HG03575 (cell line): ENCODE results near the gene ANKH.
"Not testable (repeated sequence)": the region's sequence is repeated elsewhere in the genome, so short reads cannot be mapped to it uniquely, and the experiment has no call there.

ENCODE experiments used
- ATAC-seq: cut with Tn5 transposase; IDR thresholded peaks from one replicate; pipeline ENCODE4 v1.9.1; 2021; ENCODE audit not compliant: unreplicated experiment, insufficient number of reproducible peaks, low FRiP score; ENCODE audit errors: extremely low read depth

The ANKH gene

DNA sequence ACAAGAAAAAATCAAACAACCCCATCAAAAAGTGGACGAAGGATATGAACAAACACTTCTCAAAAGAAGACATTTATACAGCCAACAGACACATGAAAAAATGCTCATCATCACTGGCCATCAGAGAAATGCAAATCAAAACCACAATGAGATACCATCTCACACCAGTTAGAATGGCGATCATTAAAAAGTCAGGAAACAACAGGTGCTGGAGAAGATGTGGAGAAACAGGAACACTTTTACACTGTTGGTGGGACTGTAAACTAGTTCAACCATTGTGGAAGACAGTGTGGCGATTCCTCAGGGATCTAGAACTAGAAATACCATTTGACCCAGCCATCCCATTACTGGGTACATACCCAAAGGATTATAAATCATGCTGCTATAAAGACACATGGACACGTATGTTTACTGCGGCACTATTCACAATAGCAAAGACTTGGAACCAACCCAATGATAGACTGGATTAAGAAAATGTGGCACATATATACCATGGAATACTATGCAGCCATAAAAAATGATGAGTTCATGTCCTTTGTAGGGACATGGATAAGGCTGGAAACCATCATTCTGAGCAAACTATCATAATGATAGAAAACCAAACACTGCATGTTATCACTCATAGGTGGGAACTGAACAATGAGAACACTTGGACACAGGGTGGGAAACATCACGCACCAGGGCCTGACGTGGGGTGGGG, 34.0 kb downstream of the ANKH start:
- not testable (repeated sequence) for ATAC-seq

DNA sequence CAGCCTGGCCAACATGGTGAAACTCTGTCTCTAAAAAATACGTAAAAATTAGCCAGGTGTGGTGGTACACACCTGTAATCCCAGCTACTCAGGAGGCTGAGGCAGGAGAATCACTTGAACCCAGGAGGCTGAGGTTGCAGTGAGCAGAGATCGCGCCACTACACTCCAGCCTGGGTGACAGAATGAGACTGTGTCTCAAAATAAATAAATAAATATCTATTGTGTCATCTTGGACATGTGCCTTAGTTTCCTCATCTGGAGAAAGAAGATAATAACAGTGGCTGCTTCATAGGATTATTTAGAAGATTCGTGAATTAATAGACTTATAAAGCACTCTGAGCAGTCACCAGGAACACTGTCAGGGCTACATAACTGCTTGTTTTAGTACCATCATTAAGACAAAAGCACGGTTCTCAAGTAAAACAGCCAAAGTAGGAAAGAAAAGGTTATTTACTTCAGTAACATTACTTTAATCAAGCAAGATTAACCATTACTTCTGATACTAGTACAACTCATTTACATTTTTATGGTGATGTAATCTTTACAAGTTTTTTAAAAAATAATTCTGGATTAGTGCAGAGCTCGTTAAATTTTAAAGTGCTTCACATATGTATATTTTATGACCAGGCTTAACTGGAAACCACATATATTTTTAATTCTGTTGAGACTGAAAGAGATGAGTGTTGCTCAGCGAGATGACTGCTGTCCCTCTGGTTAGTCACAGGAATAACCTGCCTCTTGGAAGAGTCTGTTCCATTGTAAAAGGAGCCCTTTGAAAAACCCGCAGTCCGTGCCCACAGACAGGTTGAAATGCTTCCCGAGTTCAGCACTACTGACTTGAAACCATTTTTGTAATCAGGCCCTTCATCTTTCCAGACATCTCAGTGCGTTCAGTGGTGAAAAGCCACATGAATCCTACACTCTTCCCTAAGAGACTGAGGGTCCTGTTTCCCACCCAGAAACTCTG, 36.7 kb downstream of the ANKH start:
- no peak for ATAC-seq

DNA sequence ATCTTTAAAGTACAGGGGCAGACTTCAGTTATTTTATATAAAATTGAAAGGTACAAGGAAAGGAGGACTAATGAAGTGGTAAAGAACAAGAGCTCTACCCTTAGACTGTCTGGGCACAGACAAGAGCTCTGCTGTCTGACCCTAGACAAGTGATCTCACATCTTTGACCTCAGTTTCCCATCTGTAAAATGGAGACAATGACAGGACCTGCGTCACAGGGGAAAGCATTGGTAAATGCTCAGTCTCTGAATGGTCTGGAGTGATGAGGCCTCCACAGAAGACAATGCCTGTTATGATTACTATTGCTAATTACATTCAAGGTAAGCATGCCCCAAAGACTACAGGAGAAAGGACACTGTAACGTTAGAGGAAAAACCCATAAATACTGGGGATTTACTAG, 37.5 kb downstream of the ANKH start:
- ATAC-seq = no peak

DNA sequence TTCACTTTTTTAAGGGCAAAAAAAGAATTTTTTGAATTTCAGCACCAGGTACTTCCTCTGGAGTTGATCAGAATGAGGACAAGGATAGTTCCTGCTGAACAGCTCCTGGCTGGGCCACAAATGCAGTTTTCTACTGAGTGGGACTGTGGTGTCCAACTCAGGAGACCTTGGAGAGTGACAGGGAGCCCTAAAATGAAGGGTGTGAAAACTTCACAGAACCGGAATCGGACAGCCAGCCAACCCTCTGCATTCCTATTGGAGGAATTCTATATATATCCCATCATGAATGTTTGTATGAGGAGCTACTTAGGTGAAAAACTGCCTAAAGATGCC, 40.6 kb downstream of the ANKH start:
- ATAC-seq = no peak

DNA sequence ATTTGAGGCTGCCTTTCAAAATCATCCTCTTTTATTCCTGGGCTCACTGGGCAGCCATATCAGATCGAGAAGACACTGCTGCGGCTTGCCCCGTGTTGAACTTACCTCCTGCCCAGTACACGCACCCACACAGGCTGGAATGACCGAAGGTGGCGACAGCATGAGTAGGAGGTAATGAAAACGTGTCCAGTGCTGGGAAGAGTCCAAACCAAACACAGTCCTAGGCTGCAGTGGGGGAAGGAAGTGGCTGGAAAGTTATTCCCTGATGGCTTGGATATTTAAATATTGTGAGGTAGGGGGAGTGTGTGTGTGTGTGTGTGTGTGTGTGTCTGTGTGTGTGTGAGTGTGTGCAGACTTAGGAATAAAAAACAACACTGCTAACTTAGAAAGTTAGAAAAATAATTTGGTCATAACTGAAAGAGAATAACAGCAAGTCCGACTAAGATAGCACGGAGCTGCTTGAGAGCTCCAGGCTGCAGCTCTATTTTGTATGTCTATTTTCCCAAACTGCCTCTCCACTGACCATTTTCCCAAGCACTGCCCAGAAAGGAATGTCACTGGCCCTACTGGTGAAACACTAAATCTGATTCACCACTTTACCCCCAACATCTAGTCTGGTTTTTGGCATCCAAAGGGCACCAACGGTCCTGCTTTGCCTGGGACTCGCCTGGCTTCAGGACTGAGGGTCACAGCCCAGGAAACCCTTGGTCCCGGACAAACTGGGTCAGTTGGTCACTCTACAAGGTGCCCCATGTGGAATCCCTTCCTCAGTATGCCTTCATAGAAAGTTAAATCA, 41.2 kb downstream of the ANKH start:
- ATAC-seq = no peak

DNA sequence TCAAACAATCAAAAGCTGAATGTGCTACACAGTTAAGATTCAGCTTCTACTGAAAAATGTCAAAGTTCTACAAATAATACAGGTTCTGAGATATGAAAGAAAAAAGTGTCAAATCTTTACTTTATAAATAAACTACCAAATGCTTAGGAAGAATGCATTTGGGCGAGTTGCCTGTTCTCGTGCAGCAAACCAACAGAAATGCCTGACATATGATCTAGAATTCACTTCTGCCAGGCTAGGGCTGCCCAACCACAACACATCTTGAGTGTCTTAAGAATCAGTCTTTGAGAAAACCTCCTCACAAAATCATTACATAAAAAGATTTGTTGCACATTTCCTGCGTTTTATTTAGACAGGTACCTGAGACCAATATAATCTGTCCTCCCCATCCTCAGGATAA, 42.2 kb downstream of the ANKH start:
- ATAC-seq = no peak

DNA sequence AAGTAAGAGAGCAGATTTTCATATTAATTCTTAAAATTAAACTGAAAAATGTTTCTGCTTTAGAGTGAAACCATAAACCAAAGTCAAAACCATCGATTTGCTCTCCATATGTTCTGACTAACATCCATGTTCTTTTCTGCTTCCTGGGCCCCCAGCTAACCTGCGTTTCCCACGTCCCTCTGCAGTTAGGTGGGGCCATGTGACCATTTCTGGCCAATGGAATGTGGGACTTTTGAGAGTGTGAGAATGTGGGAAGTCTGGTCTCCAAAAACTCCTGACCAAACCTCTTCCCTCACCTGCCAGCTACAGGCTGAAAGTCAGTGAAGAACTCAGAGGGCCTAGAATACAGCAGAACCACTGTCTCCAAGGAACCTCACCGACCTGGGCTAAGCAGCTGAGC, 44.9 kb downstream of the ANKH start:
- ATAC-seq = no peak

DNA sequence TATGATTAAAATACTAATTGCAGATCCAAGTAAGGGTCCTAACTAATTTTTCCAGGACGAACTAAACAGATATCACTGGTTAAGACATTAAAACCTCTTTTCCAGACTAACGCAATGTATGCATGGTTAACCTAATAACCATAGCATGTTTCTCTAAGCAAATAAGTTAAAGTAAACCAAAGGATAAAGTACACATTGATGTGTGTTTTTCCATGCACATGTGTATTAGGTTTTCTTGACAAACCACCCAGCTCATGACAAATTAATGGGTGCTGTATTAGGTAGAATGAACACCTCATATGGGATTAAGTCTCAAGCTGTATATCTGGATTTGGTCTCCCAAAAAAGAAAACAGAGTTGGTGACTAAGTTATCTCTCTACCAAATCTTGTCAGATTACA, 45.6 kb downstream of the ANKH start:
- ATAC-seq = no peak

DNA sequence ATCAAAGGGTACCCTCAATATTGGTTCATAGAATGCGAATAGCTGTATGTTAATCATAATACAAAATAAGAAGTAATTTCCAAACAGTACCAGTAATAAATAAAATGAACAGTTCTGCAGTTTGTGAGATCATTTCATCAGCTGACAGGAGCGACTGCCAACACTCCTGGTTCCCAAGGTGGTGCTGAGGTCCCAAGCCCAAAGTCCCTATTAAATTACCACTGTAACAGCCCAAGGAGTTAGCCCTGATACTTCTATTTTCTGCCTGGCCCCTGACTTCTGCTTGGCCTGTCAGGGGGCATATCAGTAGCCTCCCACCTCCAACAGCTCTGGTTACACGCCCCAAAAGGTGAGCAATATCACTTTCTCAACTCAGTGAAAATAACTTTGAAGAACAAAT, 47.1 kb downstream of the ANKH start:
- ATAC-seq = no peak

DNA sequence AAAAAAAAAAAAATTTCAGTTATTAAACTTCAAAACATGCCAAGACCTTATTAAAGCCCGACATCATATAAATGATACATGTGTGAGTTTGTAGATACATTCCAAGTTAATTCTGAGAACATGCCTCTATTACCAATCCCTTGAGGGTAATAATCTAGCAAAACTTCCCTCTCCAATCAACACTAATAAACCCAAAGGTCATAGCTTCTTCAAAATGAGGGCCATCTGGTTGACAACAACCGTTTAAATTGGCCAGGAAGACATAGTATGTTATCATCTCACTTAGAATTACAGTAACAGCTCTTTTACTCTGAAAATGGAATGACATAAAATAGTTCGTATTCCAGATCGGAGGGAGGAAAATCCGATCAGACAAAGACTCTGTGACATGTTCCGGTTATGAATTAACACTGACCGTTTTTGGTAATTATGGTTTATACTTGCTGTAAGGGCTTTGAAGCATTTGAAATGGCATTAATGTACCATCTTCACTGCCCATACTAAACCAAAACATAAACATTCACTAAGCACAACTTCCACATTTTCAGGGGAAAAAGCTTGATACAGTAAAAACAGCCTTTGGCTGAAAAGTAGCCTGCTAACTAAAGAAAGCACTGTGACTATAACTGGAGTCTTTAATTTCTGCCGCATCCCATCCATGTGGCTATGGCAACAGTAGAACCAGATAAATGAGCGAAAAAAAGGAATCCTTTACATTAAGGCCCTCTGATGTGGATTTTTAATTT, 50.3 kb downstream of the ANKH start:
- no peak for ATAC-seq

DNA sequence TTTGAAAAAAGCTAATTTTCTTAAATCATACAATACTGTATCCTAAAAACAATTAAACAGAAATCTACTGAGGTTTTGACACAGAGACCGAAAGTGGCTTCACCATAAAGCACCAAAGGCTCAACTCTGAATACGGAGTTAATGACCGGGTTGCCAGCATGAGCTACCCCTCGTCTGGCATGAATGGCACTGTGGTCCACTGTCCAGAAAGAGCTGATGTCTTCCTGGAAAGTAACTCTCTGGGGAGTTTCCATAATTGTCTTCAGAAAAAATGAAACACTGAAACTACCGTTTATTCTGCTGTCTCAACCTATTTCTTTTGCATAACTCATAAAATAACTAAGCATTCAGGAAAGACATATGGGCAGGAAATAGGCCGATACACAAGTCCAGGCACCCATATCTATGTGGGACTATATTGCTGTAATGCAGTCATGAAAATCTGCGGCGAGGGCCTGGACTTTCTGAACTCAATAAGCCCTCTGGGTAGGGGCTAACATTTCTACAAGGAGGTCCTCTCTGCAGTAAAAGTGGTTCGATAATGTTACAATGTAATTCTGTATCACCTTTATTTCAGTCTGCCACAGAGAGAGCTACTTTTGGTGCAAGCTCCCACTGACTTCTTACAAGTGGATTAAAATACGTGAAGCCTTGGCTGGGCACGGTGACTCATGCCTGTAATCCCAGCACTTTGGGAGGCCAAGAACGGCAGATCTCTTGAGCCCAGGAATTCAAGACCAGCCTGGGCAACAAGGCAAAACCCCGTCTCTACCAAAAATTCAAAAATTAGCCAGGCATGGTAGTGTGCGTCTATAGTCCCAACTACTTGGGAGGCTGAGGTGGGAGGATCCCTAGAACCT, 52.4 kb downstream of the ANKH start:
- ATAC-seq = no peak

DNA sequence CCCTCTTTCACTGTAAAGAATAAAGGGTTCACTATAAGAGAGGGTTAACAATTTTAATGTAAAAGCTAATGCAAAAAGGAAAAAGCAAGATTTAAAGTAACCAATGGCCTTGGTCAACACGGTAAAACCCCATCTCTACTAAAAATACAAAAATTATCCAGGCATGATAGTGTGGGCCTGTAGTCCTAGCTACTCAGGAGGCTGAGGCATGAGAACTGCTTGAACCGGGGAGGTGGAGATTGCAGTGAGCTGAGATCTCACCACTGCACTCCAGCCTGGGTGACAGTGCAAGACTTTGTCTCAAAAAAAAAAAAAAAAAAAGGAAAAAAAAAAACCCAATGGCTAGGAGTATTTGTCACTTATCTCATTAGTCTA, 53.8 kb downstream of the ANKH start:
- ATAC-seq = not testable (repeated sequence)

DNA sequence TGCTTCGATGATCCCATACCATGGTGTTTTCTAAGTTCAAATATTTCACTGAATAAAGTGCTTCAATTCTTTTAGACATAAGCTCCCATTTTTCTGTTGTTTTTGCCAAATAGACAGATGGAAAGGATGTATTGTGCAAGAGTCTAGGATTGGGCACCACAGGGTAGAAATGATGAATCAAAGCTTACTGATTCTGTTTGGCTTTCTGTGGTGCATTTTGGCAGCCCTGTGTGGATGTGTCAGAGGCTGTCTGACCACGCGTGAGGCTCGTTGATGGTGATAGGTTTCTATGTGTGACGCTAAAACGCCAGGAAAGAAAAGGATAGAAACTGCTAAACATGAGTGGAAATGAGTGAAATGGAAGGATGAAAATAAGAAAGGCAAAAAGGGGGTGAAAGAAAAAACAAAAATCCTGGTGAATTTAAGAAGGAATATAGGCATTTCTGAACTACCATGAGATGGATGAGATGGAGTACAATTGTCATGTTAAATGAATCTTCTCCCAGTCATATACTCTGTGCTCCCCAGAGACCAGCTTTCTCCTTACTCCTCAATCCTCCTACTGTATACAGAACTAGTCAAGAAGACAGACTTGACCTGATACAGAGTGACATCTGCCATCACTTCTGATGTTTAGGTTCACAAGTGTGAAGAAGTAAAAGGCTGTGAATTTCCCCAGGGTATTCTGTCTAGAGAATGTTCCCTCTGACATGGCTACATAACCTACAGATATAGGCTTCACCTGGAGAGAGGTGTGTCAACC, 54.4 kb downstream of the ANKH start:
- no peak for ATAC-seq

DNA sequence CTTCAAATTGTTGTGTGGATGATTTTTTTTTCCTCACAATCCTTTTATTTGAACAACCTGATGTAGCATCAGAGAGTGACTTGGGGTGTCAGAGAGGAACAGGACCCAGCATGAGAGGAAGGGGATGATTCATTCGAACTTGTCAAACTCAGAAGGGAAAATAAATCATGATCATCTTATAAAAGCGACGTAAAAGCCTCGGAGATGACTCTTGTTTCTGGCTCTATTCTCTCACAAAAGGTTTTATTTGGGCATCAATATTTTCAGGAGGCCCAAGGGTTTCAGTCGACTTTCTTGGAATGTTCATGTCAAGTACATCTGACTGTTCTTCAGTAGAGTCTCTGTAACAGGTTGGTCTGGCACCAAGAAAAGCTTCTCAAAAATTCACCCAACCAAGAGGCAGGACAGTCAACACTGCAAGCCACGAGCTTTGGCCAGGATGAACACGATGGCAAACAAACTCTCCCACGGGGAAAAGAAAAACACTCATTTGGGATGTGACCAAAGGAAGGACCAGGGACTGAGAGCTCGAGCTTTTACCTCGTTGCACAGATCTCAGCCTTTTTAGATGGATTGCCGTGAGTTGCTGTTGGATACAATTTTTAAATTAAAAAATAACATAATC, 55.1 kb downstream of the ANKH start:
- no peak for ATAC-seq

DNA sequence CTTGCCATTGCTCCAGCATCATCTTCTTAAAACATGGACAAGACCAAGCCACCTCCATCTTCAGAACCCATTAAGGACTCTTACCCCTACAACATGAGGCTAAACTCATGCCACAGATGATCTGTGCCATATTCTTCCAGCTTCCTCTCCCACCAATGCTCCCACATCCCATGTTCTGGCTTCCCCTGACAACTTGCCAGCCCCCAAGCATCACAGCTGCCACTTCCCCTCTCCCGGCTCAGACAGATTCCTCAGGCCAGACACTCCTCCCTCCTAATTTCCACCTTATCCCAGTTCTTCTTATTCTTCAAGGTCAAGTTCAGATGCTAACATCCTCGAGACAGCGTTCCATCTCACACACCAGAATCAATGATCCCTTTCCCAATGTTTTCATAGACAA, 57.8 kb downstream of the ANKH start:
- no peak for ATAC-seq

DNA sequence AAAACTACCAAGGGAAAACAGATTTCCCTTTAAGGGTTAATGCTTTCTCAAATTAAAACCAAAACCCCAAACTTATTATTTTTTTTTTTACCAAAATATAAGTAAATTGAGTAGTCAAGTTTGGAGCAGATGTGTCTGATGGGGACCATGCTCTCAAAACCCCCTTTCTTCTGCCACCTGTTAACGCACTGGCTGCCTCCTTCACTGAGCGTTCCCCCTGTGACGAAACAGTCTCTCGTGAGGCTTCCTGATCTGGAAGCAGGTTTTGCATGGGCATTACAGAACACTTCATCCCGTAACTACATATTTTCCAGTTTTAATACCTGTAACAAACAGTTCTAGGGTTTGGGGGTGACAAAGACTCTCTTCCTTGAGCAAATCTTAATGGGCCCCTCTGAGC, 59.4 kb downstream of the ANKH start:
- no peak for ATAC-seq

DNA sequence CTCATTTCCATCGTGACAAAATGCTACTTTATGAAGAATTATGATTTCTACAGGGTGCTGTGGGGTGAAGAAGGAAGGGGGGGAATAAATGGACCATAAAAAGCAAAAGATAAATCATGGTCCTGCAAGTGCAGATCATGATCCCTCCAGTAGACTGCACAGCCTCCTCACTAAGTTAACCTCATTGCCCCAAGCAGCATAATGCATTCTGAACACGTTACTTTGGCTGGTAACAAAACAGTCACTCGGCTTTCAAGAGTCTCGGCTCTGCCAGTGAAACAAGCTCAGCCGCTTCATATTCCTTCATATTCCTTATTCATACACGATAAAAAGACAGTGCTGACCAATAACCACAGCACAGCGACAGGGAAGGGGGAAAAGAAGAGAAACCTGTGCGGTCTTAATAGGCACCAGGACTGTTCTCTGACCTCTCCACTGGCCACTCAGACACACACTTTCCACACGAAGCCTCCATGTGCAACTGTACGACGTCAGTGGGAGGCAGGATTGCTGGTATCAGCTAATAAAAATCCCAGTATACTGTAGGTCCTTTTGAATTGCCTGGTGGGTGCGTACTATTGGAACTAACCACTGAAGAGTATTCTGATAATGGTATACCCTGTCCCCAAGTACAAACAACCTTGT, 60.5 kb downstream of the ANKH start:
- no peak for ATAC-seq
